HL-60 (cell line): ENCODE measurements around the gene MEPCE.

Source experiments
- GABPA ChIP-seq: IDR thresholded peaks from 2 replicates; pipeline ENCODE4 v1.6.1; 2012; ENCODE audit warnings: low read depth
- POLR2AphosphoS5 ChIP-seq: IDR thresholded peaks from 2 replicates; pipeline ENCODE4 v1.6.1; 2012; ENCODE audit warnings: low read depth
- SPI1 ChIP-seq: IDR thresholded peaks from 2 replicates; pipeline ENCODE4 v1.6.1; 2012; ENCODE audit warnings: low read depth, mild to moderate bottlenecking, borderline replicate concordance
- TF ChIP-seq, protein P1 (sequence below): IDR thresholded peaks from one replicate; pipeline ENCODE4 v1.5.1; 2011; ENCODE audit warnings: low read length, control low read depth, inconsistent platforms; ENCODE audit not compliant: insufficient read depth
- TF ChIP-seq, protein P2 (sequence below): IDR thresholded peaks from 2 replicates; pipeline ENCODE4 v1.6.1; 2012; ENCODE audit warnings: low read depth; ENCODE audit not compliant: insufficient replicate concordance

- TF ChIP-seq, protein P1, sequence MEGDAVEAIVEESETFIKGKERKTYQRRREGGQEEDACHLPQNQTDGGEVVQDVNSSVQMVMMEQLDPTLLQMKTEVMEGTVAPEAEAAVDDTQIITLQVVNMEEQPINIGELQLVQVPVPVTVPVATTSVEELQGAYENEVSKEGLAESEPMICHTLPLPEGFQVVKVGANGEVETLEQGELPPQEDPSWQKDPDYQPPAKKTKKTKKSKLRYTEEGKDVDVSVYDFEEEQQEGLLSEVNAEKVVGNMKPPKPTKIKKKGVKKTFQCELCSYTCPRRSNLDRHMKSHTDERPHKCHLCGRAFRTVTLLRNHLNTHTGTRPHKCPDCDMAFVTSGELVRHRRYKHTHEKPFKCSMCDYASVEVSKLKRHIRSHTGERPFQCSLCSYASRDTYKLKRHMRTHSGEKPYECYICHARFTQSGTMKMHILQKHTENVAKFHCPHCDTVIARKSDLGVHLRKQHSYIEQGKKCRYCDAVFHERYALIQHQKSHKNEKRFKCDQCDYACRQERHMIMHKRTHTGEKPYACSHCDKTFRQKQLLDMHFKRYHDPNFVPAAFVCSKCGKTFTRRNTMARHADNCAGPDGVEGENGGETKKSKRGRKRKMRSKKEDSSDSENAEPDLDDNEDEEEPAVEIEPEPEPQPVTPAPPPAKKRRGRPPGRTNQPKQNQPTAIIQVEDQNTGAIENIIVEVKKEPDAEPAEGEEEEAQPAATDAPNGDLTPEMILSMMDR = peak; percentile 90
- TF ChIP-seq GABPA = no peak
- TF ChIP-seq, protein P2, sequence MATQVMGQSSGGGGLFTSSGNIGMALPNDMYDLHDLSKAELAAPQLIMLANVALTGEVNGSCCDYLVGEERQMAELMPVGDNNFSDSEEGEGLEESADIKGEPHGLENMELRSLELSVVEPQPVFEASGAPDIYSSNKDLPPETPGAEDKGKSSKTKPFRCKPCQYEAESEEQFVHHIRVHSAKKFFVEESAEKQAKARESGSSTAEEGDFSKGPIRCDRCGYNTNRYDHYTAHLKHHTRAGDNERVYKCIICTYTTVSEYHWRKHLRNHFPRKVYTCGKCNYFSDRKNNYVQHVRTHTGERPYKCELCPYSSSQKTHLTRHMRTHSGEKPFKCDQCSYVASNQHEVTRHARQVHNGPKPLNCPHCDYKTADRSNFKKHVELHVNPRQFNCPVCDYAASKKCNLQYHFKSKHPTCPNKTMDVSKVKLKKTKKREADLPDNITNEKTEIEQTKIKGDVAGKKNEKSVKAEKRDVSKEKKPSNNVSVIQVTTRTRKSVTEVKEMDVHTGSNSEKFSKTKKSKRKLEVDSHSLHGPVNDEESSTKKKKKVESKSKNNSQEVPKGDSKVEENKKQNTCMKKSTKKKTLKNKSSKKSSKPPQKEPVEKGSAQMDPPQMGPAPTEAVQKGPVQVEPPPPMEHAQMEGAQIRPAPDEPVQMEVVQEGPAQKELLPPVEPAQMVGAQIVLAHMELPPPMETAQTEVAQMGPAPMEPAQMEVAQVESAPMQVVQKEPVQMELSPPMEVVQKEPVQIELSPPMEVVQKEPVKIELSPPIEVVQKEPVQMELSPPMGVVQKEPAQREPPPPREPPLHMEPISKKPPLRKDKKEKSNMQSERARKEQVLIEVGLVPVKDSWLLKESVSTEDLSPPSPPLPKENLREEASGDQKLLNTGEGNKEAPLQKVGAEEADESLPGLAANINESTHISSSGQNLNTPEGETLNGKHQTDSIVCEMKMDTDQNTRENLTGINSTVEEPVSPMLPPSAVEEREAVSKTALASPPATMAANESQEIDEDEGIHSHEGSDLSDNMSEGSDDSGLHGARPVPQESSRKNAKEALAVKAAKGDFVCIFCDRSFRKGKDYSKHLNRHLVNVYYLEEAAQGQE = no peak
- TF ChIP-seq POLR2AphosphoS5 = no peak
- TF ChIP-seq SPI1 = no peak
Measured at GRCh38 chr7:100469227-100470044, 39.8 kb downstream of the MEPCE start.
